ENCODE measurements around the gene FOXP2.
"Not testable (repeated sequence)": the region's sequence is repeated elsewhere in the genome, so short reads cannot be mapped to it uniquely, and the experiment has no call there.

The FOXP2 gene

DNA sequence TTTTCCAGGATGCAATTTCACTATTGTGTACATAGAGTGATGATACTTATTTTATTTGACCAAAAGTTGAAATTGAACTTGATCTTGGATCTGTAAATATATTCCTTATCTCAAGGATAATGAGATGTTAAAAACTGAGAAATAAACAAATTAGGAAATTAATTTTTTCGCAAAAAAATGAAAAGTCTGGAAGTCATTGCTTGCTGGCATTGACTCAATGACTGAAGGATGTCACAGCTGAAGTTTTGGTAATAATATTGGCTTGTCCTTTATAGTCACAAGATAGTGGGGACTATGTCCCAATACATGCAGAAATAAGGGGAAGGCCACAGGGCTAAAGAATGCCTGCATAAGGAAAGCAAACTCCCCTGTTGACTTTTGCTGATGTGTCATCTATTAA lies 92.8 kb downstream of the FOXP2 start:
- DNase-seq, result no peak

GRCh38 chr7:114508086-114508485 lies 93.5 kb downstream of the FOXP2 start:
- DNase-seq, result no peak

DNA sequence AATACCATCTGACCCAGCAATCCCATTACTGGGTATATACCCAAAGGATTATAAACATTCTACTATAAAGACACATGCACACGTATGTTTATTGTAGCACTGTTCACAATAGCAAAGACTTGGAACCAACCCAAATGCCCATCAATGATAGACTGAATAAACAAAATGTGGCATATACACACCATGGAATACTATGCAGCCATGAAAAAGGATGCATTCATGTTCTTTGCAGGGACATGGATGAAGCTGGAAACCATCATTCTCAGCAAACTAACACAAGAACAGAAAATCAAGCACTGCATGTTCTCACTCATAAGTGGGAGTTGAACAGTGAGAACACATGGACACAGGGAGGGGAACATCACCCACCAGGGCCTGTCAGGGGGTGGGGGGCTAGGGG lies 96.2 kb downstream of the FOXP2 start:
- not testable (repeated sequence) for DNase-seq

DNA sequence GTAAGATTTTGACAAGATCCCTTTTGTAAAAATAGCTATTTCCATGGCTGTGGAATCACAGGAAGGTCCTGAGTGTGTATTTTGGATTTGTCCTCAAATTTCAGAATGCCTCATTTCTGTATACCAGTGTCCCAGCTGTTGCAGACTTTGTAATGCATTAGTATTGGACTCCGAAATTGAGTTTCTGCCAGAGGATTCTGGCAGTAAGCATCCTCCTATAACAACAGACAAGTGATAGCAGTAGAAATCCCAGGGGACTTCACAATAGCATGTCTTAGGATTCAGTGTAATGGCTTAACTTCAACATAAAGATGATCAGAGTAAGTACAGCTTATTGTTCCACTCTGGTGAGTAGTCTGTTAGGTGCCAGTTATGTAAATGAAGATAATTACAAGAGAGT lies 104.6 kb downstream of the FOXP2 start:
- no peak for DNase-seq

GRCh38 chr7:114522081-114522480 lies 107.5 kb downstream of the FOXP2 start:
- DNase-seq, result no peak

- DNase-seq, result no peak
These were observed 113.0 kb downstream of the FOXP2 start for GRCh38 chr7:114527589-114527988.

DNA sequence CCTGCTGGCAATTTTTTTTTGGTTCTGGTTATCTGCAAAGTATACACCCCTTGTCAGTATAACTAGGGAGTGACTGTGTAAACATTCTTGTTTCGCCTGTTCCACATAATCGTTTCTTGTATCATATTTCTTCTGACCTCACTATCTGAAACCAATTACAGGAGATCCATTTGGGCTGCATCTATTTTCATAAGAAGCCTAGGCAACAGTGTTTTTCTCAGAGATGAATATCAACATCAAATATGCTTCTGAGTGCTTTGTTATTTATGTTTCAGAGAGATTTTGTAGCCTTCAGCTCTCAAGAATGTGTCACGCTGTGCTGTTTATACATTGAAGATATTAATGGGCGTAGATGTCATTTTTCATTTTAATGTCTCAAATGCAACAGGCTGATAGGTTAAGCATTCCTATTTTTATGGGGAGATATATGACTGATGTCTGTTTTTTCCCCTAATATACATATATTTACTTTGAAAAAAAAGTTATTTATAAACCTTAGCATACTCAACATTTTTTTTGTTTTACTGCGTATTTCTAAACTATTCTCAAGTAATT lies 115.5 kb downstream of the FOXP2 start:
- no peak for DNase-seq

DNA sequence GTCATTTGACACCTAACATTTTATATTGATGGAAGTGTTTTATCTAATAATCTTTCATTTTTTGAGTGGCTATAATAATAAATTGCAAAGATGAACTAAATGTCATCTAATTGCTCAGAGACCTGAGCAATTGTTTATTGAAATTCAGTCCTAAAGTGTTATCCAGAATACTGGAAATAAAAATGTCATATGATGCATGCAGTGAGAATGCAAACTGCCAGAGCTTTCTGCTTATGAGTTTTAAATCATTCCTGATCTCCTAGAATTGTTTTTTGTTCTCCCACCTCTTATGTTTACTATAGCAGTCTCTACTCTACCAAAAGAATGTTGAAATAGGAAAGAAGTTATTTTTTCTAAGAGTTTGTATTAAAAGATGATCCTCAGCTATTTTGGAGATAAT lies 116.7 kb downstream of the FOXP2 start:
- DNase-seq, result no peak

GRCh38 chr7:114533131-114533530 lies 118.5 kb downstream of the FOXP2 start:
- DNase-seq, result no peak

GRCh38 chr7:114534953-114535352 lies 120.3 kb downstream of the FOXP2 start:
- no peak for DNase-seq

DNA sequence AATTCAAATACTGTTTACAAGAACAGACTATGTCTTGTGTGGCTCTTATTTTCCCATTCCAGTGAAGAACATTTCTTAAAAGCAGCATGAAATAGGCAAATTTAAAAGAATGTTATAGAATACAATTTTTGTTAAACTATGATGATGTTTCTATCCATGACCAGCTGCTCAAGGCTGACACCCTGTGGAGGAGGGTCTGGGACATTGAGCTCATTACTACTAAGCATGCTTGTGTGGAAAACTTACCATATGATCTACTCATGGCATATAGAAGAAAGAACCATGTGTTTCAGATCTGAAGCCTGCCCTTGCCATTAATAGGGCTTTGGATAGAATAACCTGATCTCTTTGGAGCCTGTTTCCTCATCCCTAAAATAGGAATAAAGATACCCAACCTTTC lies 125.0 kb downstream of the FOXP2 start:
- no peak for DNase-seq

DNA sequence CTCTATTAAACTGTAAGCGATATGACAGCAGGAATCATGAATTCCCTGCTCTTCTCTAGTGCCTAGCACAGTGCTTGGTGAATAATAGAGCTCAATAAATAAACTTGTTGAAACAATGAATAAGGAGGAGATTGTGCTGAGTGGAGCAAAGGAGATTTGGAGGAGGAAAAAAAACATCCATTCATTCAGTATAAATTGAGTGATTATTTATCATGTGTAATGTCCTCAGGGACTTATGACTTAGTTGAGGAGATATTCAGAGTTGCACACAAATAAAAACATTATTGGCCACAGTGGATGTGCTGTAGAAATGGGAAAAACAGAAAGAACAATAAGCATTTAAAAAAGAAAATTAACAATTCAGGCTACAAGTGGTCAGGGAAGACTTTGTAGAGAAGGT lies 125.7 kb downstream of the FOXP2 start:
- DNase-seq, result no peak

DNA sequence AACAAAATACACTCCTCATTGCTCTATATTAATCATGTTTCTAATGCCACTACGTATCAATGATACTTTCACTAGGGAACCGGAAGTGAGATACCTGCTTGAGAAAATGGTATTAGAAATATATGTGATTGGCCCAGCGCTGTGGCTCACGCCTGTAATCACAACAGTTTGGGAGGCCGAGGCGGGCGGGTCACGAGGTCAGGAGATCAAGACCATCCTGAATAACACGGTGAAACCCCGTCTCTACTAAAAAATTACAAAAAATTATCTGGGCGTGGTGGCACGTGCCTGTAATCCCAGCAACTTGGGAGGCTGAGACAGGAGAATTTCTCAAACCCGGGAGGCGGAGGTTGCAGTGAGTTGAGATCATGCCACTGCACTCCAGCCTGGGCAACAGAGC lies 132.7 kb downstream of the FOXP2 start:
- not testable (repeated sequence) for DNase-seq

DNA sequence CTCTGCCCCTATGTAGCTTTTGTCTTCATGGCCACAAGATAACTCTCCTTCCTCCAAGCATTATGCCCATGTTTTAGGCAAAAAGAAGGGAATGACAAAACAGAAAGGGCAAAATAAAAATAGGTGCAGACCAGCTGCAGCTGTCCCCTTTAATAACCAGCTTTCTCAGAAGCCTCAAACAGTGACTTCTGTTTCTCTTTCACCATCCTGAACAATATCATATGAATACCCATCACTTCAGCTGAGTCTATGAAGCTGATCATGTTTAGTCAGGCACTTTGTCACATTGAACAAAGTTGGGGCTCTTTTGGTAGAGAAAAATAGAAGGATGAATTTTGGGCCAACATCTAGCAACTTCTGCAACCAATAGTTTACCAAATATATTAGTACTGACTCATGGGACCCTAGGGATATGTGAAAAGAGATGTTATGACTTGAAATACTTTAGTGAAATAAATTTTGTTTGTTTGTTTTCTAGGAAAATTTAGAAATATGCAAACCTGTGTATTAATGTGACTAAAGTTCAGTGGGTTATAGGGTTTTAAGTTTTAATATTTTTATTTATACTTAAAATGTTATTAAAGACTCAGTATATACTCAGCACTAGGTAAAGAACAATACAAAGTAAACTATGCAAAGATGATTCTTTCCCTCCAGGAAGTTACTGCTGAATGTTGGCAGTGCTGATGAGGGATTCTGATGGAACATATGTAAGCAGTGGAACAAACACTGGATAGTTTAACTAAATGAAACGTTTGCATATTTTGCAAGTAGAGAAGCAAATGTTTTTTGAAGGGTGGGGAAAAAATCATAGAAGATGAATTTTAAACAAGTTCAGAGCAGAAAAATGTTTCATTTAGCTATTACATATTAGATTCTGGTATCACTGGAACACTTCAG lies 133.7 kb downstream of the FOXP2 start:
- no peak for DNase-seq

DNA sequence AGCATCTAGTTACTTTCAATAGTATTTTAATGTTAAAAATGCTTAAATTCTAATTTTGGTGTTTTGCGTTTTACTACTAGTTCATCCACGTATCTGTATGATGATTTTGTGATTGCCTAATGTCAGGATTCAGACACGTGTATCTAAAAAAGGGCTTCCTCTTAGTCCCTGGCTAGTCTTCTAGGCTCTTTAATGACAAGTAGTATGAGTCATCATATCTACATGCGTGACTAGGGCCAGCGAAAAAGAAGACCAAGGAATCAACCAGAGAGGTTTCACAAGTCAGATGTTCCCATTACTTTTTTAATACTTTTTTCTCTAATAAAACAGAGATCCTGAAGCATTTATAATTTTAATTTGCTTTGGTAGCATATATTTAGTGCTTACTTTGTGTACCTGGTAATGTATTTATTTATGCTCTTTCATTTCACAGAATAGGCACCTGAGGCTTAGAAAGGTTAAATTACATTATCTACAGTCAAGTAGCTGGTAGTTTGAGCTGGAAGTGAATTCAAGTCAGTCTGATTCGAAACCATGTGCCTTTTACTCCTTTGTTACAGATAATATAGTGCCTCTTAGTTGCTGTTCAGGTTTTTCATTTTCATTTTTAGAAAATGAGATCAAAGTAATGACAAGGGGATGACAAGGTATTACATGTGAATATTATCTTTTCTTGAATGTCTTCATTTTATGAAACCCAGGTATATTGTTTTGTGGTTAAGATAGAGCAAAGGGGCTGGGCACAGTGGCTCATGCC lies 140.3 kb downstream of the FOXP2 start:
- no peak for DNase-seq

- DNase-seq, result no peak
These were observed 152.8 kb downstream of the FOXP2 start for GRCh38 chr7:114567416-114567815.

DNA sequence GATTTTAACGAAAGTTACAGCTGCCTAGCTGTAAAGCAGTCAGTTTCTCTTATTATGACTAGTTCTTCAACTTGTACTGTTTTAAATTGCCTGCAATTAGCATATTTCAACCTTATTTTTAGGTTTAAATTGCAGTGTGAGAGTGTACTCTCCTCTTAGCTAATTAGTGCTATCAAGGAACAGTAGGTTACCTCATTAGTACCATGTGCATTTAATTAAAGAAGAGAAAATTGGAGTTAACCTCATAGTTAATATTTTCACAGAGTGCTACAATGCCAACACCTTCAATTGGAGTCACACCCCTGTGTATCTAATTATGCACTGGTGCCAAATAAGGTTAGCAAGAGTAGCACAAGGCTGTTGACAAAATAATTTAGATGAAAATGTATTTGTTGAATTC lies 154.6 kb downstream of the FOXP2 start:
- no peak for DNase-seq

DNA sequence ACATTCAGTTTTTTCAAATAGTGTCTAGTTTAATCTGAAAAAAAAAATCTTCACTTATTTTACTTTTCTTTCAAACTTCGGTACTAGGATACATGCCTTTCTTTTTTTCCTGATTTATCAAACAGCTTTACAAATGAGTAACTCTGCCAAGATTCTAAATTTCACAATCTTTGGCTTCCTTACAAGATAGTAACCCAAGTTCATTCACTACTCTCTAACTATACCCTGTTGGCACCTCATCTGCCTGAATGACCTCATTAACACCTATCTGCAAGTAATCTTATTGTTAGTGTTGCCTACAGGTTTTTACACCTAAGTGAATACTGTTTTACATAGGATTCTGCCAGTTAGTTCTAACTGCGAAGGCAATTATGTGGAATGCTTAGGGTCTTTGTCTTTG lies 159.8 kb downstream of the FOXP2 start:
- no peak for DNase-seq

DNA sequence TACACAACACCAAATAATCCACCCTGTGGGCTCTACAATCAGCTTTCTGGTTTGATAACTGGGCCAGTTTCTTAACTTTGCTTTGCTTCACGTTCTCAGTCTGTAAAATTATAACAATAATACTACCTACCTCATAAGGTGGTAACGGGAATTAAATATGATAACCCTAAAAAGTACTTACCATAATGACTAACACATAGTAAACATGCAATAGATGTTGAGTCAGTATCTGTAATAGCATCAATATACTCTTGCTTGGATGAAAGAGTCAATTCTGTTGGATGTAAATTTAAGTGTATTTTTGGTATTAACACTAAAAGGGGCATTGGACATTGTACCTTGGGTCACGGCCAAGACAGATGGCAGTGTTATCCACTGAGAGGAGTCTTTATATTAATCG lies 160.5 kb downstream of the FOXP2 start:
- no peak for DNase-seq

DNA sequence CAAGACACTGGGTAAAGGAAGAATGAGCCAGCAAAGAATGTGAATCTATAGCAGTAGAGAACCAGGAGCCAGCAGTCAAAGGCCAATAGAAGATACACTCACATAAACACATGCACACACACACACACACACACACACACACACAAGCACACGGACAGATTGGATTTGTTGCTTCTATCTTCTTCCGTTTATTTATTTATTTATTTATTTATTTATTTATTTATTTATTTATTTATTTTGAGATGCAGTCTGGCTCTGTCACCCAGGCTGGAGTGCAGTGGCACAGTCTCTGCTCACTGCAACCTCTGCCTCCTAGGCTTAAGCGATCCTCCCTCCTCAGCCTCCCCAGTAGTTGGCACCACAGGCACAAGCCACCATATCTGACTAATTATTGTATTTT lies 166.3 kb downstream of the FOXP2 start:
- not testable (repeated sequence) for DNase-seq

DNA sequence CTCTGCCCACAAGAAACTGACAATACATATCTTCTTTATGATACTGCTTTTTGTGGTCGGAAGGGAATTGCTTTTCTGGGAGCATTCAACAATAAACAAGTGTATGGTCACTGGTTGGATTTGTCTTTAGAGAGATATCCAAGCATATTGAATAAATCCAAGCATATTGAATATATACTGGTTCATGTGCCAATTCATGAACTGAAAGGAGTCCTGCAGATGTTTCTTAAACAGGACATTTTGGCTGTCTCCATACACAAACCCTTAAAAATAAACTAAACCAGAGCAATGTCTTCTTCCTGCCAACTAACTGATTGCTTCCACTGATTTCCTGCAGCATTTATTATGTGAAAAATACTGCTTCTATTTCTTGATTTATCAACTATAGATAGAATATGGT lies 173.9 kb downstream of the FOXP2 start:
- DNase-seq, result no peak

DNA sequence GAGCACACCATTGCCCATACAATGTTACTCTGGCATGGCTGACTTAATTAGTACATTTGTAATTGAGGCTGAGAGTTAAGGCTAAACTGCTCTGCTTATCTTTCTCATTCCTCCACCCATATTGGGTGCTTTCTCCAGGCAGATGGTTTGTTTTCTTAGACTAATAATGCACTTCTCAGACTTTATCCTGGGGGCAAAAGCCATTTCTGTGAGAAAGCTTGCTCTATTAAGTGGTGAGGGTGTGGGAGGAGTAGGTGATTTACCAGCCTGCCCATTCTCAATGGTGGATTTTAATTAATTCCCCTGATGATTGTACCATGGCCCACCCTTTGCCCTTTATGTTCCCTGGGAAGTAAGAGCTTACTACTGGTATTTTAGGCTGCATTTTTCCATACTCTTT lies 174.8 kb downstream of the FOXP2 start:
- DNase-seq, result no peak

DNA sequence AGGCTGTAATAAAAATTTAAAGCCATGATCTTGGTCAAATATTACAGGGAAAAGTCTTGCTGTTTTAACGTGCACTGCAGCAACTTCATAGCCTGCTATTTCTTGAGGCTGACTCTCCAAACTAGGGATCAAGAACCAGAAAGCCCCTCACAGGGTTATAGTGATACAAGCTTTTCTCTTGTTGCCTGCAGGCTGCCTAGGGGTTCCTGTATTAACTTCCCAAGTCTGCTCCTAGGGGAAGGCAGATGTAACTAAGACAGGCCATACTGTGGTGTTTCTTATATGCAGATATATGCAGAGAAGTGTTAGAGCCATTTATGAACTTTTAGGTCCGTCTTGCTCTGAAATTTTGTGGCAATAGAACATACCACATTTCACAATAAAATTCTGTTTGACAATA lies 175.7 kb downstream of the FOXP2 start:
- no peak for DNase-seq

- no peak for DNase-seq
These were observed 184.3 kb downstream of the FOXP2 start for GRCh38 chr7:114598946-114599345.
